K562 (cell line): ENCODE results near the gene NUCB2. TPM values are rescaled to one million over a fixed set of nuclear protein-coding genes. Genes with fewer than 3 reads are reported as not detected.

Source experiments
- ATAC-seq: fragments of 200-7000 bp; cut with Tn5 transposase; 3 replicates; pipeline ENCODE4 v1.9.1; 2020; ENCODE audit warnings: moderate library complexity
- BruUV-seq: library from RNA; stranded (reverse); fragments of 400-500 nt; replicated peaks from 2 replicates; lab custom pipeline; 2021; lab: Mats Ljungman, UMichigan
- CTCF ChIA-PET: fragments of 300-600 bp; formaldehyde crosslinking; extraction: SDS; loops from one replicate; lab custom pipeline; 2021; ENCODE audit warnings: low intra/inter-chr PET ratio; lab: Yijun Ruan, JAX
- POLR2A ChIA-PET: fragments of 300-600, 350-650 bp; sonication (Branson Sonifier 250); formaldehyde crosslinking; extraction: SDS; loops from one replicate; lab custom pipeline; 2021; ENCODE audit warnings: antibody characterized with exemption, inconsistent platforms; lab: Yijun Ruan, JAX
- DNase-seq, 4 experiments: peaks; one replicate each; pipeline versions ENCODE4 v3.0.0 to v3.0.0-alpha.2; 2011 to 2018; ENCODE audit warnings: low spot score in 3 of 4, mixed read lengths in 3 of 4; ENCODE audit errors: extremely low read depth in 1 of 4
- FAIRE-seq: peaks from 2 replicates; lab custom pipeline; 2011; peaks lifted over from hg19 to GRCh38; lab: Jason Lieb, UNC
- H2AFZ ChIP-seq: 2 replicates; pipeline ENCODE4 v1.6.0; 2011; ENCODE audit warnings: low read depth, low read length, control low read depth, inconsistent platforms
- H3K27ac ChIP-seq: fragments of 200-600 bp; 3 replicates; pipeline ENCODE4 v1.8.0; 2011; ENCODE audit warnings: low read depth, mild to moderate bottlenecking, control low read depth, inconsistent platforms, low read length, moderate library complexity, mixed read lengths; ENCODE audit errors: extremely low read depth
- H3K27me3 ChIP-seq, 2 experiments: fragments of 300-600 bp in 1 of 2; 2 replicates in 1 of 2; 3 replicates in 1 of 2; pipeline versions ENCODE4 v1.6.0 to v1.8.0; 2011; ENCODE audit warnings: inconsistent platforms in 2 of 2, low read length in 2 of 2, mild to moderate bottlenecking in 1 of 2, mixed read lengths in 1 of 2, moderate library complexity in 1 of 2; ENCODE audit not compliant: control insufficient read depth in 2 of 2, insufficient read depth in 2 of 2
- H3K36me3 ChIP-seq: fragments of 300-600 bp; 3 replicates; pipeline ENCODE4 v1.8.0; 2011; ENCODE audit warnings: mild to moderate bottlenecking, low read length, inconsistent platforms; ENCODE audit not compliant: control insufficient read depth, insufficient read depth
- H3K4me1 ChIP-seq, 2 experiments: fragments of 200-600 bp in 1 of 2; replicated peaks in 1 of 2; 2 replicates in 1 of 2; 3 replicates in 1 of 2; pipeline versions ENCODE4 v1.5.1 to v1.8.0; 2011; ENCODE audit warnings: inconsistent platforms in 2 of 2, low read length in 2 of 2, mild to moderate bottlenecking in 1 of 2, mixed read lengths in 1 of 2, moderate library complexity in 1 of 2; ENCODE audit not compliant: control insufficient read depth in 2 of 2, insufficient read depth in 2 of 2
- H3K4me2 ChIP-seq: 2 replicates; pipeline ENCODE4 v1.6.1; 2011; ENCODE audit warnings: low read length, control low read depth, inconsistent platforms, mixed read lengths; ENCODE audit not compliant: insufficient read depth
- H3K4me3 ChIP-seq: fragments of 200-600 bp; sonication (generic), shearing (Covaris generic); 2 replicates; pipeline ENCODE4 v1.5.1; 2016; ENCODE audit warnings: control low read depth, inconsistent platforms
- H3K79me2 ChIP-seq: fragments of 200-600 bp; 3 replicates; pipeline ENCODE4 v1.8.0; 2011; ENCODE audit warnings: low read length, inconsistent platforms; ENCODE audit not compliant: control insufficient read depth, insufficient read depth
- H3K9ac ChIP-seq, 2 experiments: 2 replicates each; pipeline versions ENCODE4 v1.6.0 to v1.6.1; 2011; ENCODE audit warnings: low read depth in 2 of 2, low read length in 2 of 2, control low read depth in 1 of 2, inconsistent platforms in 1 of 2, mild to moderate bottlenecking in 1 of 2, mixed read lengths in 1 of 2; ENCODE audit not compliant: insufficient read depth in 1 of 2
- H3K9me1 ChIP-seq: one replicate; pipeline ENCODE4 v1.6.0; 2011; ENCODE audit warnings: inconsistent platforms, mild to moderate bottlenecking, low read length, moderate library complexity; ENCODE audit not compliant: control insufficient read depth, insufficient read depth
- H3K9me3 ChIP-seq: replicated peaks from 2 replicates; pipeline ENCODE4 v1.5.1; 2011; ENCODE audit warnings: low read depth, low read length, inconsistent platforms; ENCODE audit not compliant: control insufficient read depth, insufficient read depth
- H4K20me1 ChIP-seq: replicated peaks from 2 replicates; pipeline ENCODE4 v1.6.1; 2011; ENCODE audit warnings: low read length, inconsistent platforms, mixed read lengths; ENCODE audit not compliant: control insufficient read depth, insufficient read depth
- HMG20A ChIP-seq: fragments of 450-650 bp; formaldehyde crosslinking; conservative IDR thresholded peaks from 2 replicates; pipeline ENCODE4 v1.4.0; 2020; ENCODE audit warnings: mild to moderate bottlenecking, mixed read lengths
- MAFG ChIP-seq: fragments of 450-650 bp; conservative IDR thresholded peaks from 2 replicates; pipeline ENCODE4 v1.6.1; 2016; ENCODE audit warnings: missing genetic modification characterization, missing compliant biosample characterization
- MAFK ChIP-seq: IDR thresholded peaks from 2 replicates; pipeline ENCODE4 v1.6.1; 2011; ENCODE audit warnings: low read length, improper control_type of control experiment
- PHF20 ChIP-seq: fragments of 450-650 bp; IDR thresholded peaks from 2 replicates; pipeline ENCODE4 v1.6.1; 2018; ENCODE audit not compliant: partially characterized antibody
- RBM15 ChIP-seq: fragments of 200-400 bp; formaldehyde crosslinking; IDR thresholded peaks from 2 replicates; pipeline ENCODE4 v1.6.1; 2018; ENCODE audit warnings: mild to moderate bottlenecking, low read length, moderate library complexity; ENCODE audit not compliant: insufficient read depth
- SIN3B ChIP-seq: fragments of 450-650 bp; IDR thresholded peaks from 2 replicates; pipeline ENCODE4 v1.6.1; 2017; ENCODE audit warnings: low read depth, mild to moderate bottlenecking, moderate library complexity
- SPI1 ChIP-seq: IDR thresholded peaks from 2 replicates; pipeline ENCODE4 v1.6.1; 2011; ENCODE audit warnings: low read depth, low read length, control low read depth, borderline replicate concordance
- ZBTB8A ChIP-seq: fragments of 450-650 bp; IDR thresholded peaks from 2 replicates; pipeline ENCODE4 v1.6.1; 2018; ENCODE audit warnings: mild to moderate bottlenecking, moderate library complexity; ENCODE audit not compliant: partially characterized antibody
- in situ Hi-C: fragments of 300-500 bp; cut with MboI; formaldehyde crosslinking; loops from 4 replicates; pipeline ENCODE4 v1.15.0; 2018; ENCODE audit warnings: inconsistent platforms, mixed read lengths
- intact Hi-C: fragments of 100-400 bp; cut with micrococcal nuclease; formaldehyde crosslinking; loops from 2 replicates; pipeline ENCODE4 v1.14.2; 2022
- polyA plus RNA-seq, 8 experiments: library from polyadenylated mRNA; depleted of rRNA in 4 of 8; stranded (reverse) in 5 of 8; unstranded in 3 of 8; fragments of >200 nt; fragmentation: Nextera tagmentation in 2 of 8; fragmentation: Illumina TruSeq in 1 of 8; extraction: Ambion mirVana in 2 of 8; extraction: Trizol in 1 of 8; gene quantifications; 2 replicates each; pipeline versions ENCODE4 v1.2.1 to v1.2.3, GENCODE V29; 2011 to 2014; ENCODE audit warnings: inconsistent platforms in 1 of 8, missing spikeins in 1 of 8
- total RNA-seq, 7 experiments: library from RNA; depleted of rRNA in 6 of 7; stranded (reverse); fragments of >200 nt in 6 of 7; fragmentation: Illumina TruSeq in 2 of 7; extraction: Trizol in 2 of 7; gene quantifications; 2 replicates each; pipeline versions ENCODE4 v1.2.1 to v1.2.3, GENCODE V29; 2011 to 2021; ENCODE audit warnings: low replicate concordance in 1 of 7
- TF ChIP-seq, protein P1 (sequence below): fragments of 150-350 bp; conservative IDR thresholded peaks from 2 replicates; pipeline ENCODE4 v1.6.1; 2014; ENCODE audit warnings: low read length
- TF ChIP-seq, protein P2 (sequence below), 2 experiments: fragments of 450-650 bp in 1 of 2; sonication (generic) in 1 of 2; formaldehyde crosslinking; conservative IDR thresholded peaks; 2 replicates each; pipeline versions ENCODE4 v1.4.0 to v1.8.1; 2020 to 2022; ENCODE audit warnings: mild to moderate bottlenecking in 1 of 2, missing genetic modification reagents in 1 of 2
- TF ChIP-seq, protein P3 (sequence below): IDR thresholded peaks from 2 replicates; pipeline ENCODE4 v1.6.1; 2016; ENCODE audit warnings: missing genetic modification characterization, missing compliant biosample characterization

The NUCB2 gene
- total and polyA plus RNA-seq, 9 of the 15 experiments (the other 6 are each of a cell fraction or from before 2014, with no cell fraction given) = 54.0 to 108 (median 84.6) TPM

DNA sequence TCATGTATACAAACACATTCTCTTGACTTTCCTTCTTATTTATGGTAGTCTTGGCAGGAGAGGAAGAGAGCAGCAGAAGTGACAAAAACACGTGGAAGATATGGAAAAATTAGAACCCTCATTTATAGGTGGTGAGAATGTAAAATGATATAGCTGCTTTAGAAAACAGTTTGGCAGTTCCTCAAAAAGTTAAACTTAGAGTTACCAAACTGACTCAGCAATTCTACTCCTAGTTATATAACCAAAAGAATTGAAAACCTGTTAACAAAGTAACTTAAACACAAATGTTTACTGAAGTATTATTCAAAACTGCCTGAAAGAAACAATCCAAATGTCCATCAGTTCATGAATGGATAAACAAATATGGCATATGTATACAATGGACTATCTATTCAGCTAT lies 16.8 kb downstream of the NUCB2 start (continued):
- TF ChIP-seq SIN3B = peak; percentile 14; the same call in 1 of the 2 replicates
- TF ChIP-seq MAFK = peak; percentile 78
- peak; percentile 81 for TF ChIP-seq MAFG
- TF ChIP-seq, protein P1, sequence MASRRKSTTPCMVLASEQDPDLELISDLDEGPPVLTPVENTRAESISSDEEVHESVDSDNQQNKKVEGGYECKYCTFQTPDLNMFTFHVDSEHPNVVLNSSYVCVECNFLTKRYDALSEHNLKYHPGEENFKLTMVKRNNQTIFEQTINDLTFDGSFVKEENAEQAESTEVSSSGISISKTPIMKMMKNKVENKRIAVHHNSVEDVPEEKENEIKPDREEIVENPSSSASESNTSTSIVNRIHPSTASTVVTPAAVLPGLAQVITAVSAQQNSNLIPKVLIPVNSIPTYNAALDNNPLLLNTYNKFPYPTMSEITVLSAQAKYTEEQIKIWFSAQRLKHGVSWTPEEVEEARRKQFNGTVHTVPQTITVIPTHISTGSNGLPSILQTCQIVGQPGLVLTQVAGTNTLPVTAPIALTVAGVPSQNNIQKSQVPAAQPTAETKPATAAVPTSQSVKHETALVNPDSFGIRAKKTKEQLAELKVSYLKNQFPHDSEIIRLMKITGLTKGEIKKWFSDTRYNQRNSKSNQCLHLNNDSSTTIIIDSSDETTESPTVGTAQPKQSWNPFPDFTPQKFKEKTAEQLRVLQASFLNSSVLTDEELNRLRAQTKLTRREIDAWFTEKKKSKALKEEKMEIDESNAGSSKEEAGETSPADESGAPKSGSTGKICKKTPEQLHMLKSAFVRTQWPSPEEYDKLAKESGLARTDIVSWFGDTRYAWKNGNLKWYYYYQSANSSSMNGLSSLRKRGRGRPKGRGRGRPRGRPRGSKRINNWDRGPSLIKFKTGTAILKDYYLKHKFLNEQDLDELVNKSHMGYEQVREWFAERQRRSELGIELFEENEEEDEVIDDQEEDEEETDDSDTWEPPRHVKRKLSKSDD = no peak
- peak; percentile 19; the same call in 1 of the 2 replicates for TF ChIP-seq SPI1
- TF ChIP-seq, all 486 proteins: peak for 10

DNA sequence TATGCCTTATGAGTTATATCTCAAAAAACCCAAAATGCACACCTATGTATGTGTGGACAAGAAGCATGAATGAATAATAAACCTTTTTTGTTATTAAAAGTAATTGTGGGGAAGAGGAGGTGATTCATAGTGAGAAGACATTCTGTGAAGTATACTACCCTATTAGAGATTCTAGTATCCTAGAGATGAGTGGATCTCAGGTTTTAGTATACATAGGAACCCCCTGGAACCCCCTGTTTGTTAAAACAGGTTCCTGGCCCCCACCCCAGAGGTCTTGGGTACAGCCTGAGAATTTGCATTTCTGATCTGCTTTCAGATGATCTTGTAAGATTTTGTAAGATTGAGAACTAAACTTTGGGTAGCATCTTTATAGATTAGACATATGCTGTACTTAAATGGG lies 17.5 kb downstream of the NUCB2 start:
- intact Hi-C loops = no loop called here
- CTCF ChIA-PET = no interaction called here
- TF ChIP-seq, protein P2, sequence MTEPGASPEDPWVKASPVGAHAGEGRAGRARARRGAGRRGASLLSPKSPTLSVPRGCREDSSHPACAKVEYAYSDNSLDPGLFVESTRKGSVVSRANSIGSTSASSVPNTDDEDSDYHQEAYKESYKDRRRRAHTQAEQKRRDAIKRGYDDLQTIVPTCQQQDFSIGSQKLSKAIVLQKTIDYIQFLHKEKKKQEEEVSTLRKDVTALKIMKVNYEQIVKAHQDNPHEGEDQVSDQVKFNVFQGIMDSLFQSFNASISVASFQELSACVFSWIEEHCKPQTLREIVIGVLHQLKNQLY (CRISPR knock-in tag; conservative IDR thresholded peaks at IDR 0.05) = no peak
- TF ChIP-seq, protein P3, sequence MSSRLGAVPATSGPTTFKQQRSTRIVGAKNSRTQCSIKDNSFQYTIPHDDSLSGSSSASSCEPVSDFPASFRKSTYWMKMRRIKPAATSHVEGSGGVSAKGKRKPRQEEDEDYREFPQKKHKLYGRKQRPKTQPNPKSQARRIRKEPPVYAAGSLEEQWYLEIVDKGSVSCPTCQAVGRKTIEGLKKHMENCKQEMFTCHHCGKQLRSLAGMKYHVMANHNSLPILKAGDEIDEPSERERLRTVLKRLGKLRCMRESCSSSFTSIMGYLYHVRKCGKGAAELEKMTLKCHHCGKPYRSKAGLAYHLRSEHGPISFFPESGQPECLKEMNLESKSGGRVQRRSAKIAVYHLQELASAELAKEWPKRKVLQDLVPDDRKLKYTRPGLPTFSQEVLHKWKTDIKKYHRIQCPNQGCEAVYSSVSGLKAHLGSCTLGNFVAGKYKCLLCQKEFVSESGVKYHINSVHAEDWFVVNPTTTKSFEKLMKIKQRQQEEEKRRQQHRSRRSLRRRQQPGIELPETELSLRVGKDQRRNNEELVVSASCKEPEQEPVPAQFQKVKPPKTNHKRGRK (tag) = no peak
- TF ChIP-seq RBM15 (no peak), ZBTB8A (no peak), PHF20 (no peak), HMG20A (CRISPR knock-in tag) (no peak)

More for the DNA sequence above, 17.5 kb downstream of the NUCB2 start:
- no peaks in the 10 kb centered on the region for H3K9me3 ChIP-seq
- no peak overlapping the region for H3K27ac ChIP-seq
- H2AFZ ChIP-seq = no peak overlapping the region
- no peaks in the 10 kb centered on the region for H3K9me1 ChIP-seq
- in situ Hi-C loops = no loop called here
- no peaks in the 10 kb centered on the region for H3K79me2 ChIP-seq
- no peak for FAIRE-seq
- H3K9ac ChIP-seq = no peak overlapping the region
- no peaks in the 10 kb centered on the region for H3K27me3 ChIP-seq
- DNase-seq = no peak
- no TSS peak for BruUV-seq
- POLR2A ChIA-PET = no interaction called here
- no peak; the same call in 2 of the 3 replicates for ATAC-seq
- no peaks in the 10 kb centered on the region; a peak in 2 of 5 replicates for H3K4me1 ChIP-seq
- H3K4me3 ChIP-seq = no peak overlapping the region
- H3K4me2 ChIP-seq = no peak overlapping the region
- no peaks in the 10 kb centered on the region for H4K20me1 ChIP-seq
- peaks cover 21% of the 10 kb centered on the region; the same call in 2 of the 3 replicates for H3K36me3 ChIP-seq
